Measurements from ENCODE around the gene P2RX7. TPM values are rescaled to one million over a fixed set of nuclear protein-coding genes. Genes with fewer than 3 reads are reported as not detected.
"Not testable (repeated sequence)": the region's sequence is repeated elsewhere in the genome, so short reads cannot be mapped to it uniquely, and the experiment has no call there.

The P2RX7 gene
- total RNA-seq, 2 experiments from 2014 or later: 3.6 to 4.7 TPM

- ATAC-seq: peak; percentile 73
- TF ChIP-seq, protein P1, sequence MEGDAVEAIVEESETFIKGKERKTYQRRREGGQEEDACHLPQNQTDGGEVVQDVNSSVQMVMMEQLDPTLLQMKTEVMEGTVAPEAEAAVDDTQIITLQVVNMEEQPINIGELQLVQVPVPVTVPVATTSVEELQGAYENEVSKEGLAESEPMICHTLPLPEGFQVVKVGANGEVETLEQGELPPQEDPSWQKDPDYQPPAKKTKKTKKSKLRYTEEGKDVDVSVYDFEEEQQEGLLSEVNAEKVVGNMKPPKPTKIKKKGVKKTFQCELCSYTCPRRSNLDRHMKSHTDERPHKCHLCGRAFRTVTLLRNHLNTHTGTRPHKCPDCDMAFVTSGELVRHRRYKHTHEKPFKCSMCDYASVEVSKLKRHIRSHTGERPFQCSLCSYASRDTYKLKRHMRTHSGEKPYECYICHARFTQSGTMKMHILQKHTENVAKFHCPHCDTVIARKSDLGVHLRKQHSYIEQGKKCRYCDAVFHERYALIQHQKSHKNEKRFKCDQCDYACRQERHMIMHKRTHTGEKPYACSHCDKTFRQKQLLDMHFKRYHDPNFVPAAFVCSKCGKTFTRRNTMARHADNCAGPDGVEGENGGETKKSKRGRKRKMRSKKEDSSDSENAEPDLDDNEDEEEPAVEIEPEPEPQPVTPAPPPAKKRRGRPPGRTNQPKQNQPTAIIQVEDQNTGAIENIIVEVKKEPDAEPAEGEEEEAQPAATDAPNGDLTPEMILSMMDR (IDR thresholded peaks at IDR 0.05): peak; percentile 40
- H3K27me3 Mint-ChIP-seq: no peaks in the 10 kb centered on the region
- H3K4me1 Mint-ChIP-seq (ENCODE audit: low read depth): peaks cover 36% of the 10 kb centered on the region
- H3K9me3 Mint-ChIP-seq: no peaks in the 10 kb centered on the region
- peaks cover 20% of the 10 kb centered on the region for H3K36me3 Mint-ChIP-seq (ENCODE audit: low read depth)
- peak overlapping the region; percentile 76 for H3K27ac Mint-ChIP-seq
- intact Hi-C loops (cut with micrococcal nuclease): no loop called here
- DNase-seq: peak; percentile 58
- POLR2A ChIA-PET: interaction anchor here (0.6 to 1.5 kb wide), 5 partner anchors 12 to 513 kb away, joined by 3 read pairs; partner anchors contain the start of gene UNC119B
- H3K4me3 Mint-ChIP-seq: no peak overlapping the region
- CTCF ChIA-PET: interaction anchor here (0.6 to 2.4 kb wide), 13 partner anchors 11 to 575 kb away, joined by 3 to 12 read pairs (median 3); no protein-coding TSS in a partner anchor
Observed at GRCh38 chr12:121223292-121224285, 90.9 kb downstream of the P2RX7 start.

DNA sequence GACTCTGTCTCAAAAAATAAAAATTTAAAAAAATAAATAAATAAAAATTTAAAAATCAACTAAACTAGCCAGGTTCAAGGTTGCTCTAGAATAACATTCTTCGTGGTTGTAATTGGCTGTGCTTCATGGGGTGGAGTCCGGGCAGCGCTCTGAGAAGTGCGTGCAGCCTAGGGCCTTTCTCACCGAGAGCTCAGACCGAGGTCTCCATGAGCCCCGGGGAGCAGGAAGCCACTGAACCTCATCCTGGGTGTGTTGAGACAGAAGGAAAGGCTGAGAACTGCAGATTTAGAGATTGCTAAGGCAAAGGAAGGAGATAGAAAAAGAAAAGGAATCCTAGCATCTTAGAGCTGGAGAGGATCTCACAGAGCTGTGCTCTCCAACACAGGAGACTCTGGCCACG lies 91.9 kb downstream of the P2RX7 start:
- H3K9me3 Mint-ChIP-seq: no peaks in the 10 kb centered on the region
- no peaks in the 10 kb centered on the region for H3K27me3 Mint-ChIP-seq
- no peak overlapping the region for H3K4me3 Mint-ChIP-seq
- ChIA-PET CTCF (interaction anchor here (0.9 to 2.4 kb wide), 9 partner anchors 9 to 132 kb away, joined by 3 to 12 read pairs (median 3); no protein-coding TSS in a partner anchor), POLR2A (interaction anchor here (0.6 to 1.5 kb wide), 5 partner anchors 10 to 514 kb away, joined by 3 to 5 read pairs (median 3); partner anchors contain the start of gene UNC119B)
- TF ChIP-seq, protein P1 (IDR thresholded peaks at IDR 0.05): no peak
- intact Hi-C loops (cut with micrococcal nuclease): no loop called here
- peak overlapping the region; percentile 88 for H3K27ac Mint-ChIP-seq
- peaks cover 37% of the 10 kb centered on the region for H3K4me1 Mint-ChIP-seq (ENCODE audit: low read depth)
- H3K36me3 Mint-ChIP-seq (ENCODE audit: low read depth): peaks cover 20% of the 10 kb centered on the region
- DNase-seq (peak; percentile 61), ATAC-seq (peak; percentile 76)

GRCh38 chr12:121226399-121226798 lies 93.7 kb downstream of the P2RX7 start:
- H3K36me3 Mint-ChIP-seq (ENCODE audit: low read depth): peaks cover 22% of the 10 kb centered on the region
- DNase-seq (no peak), ATAC-seq (no peak)
- intact Hi-C loops (cut with micrococcal nuclease): no loop called here
- ChIA-PET POLR2A (interaction anchor here (0.6 kb wide), 1 partner anchor 476 kb away, joined by 4 read pairs; no protein-coding TSS in a partner anchor), CTCF (interaction anchor here (1.2 kb wide), 1 partner anchor 9 kb away, joined by 3 read pairs; no protein-coding TSS in a partner anchor)
- no peak overlapping the region for H3K4me3 Mint-ChIP-seq
- TF ChIP-seq, protein P1 (IDR thresholded peaks at IDR 0.05): no peak
- no peak overlapping the region for H3K27ac Mint-ChIP-seq
- H3K27me3 Mint-ChIP-seq: no peaks in the 10 kb centered on the region
- H3K4me1 Mint-ChIP-seq (ENCODE audit: low read depth): peaks cover 47% of the 10 kb centered on the region
- H3K9me3 Mint-ChIP-seq: no peaks in the 10 kb centered on the region

- ChIA-PET CTCF (interaction anchor here (1.2 kb wide), 1 partner anchor 8 kb away, joined by 3 read pairs; no protein-coding TSS in a partner anchor), POLR2A (interaction anchor here (0.6 kb wide), 1 partner anchor 476 kb away, joined by 4 read pairs; no protein-coding TSS in a partner anchor)
- intact Hi-C loops (cut with micrococcal nuclease); ATAC-seq; H3K9me3 Mint-ChIP-seq; H3K27ac Mint-ChIP-seq; H3K4me3 Mint-ChIP-seq; DNase-seq; H3K27me3 Mint-ChIP-seq: not testable (repeated sequence)
- Mint-ChIP-seq H3K4me1 (ENCODE audit: low read depth) (peaks cover 47% of the 10 kb centered on the region), H3K36me3 (ENCODE audit: low read depth) (peaks cover 22% of the 10 kb centered on the region)
Observed at GRCh38 chr12:121226871-121227270, 94.2 kb downstream of the P2RX7 start.

DNA sequence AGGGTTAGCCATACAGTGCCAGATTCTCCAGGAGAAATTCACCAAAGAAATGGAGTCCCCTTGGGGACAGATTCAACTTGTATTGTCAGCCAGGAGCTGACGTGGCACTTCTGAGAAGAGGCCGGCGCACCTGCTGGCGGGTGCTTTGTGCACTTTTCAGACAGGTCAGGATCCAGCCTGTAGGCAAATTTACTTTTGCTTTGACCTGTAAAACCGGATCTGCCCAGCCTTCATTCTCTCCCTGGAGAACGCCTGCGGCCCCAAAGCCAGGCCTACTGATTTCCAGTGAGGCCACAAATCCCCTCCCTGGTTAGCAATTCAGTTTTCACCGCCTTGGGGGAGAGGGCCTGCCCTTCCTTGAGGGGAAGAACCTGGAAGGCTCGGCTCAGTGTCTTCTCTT lies 94.6 kb downstream of the P2RX7 start:
- Mint-ChIP-seq H3K9me3 (no peaks in the 10 kb centered on the region), H3K36me3 (ENCODE audit: low read depth) (peaks cover 22% of the 10 kb centered on the region), H3K4me1 (ENCODE audit: low read depth) (peaks cover 47% of the 10 kb centered on the region), H3K4me3 (no peak overlapping the region), H3K27ac (no peak overlapping the region), H3K27me3 (no peaks in the 10 kb centered on the region)
- ChIA-PET CTCF (interaction anchor here (1.2 kb wide), 1 partner anchor 8 kb away, joined by 3 read pairs; no protein-coding TSS in a partner anchor), POLR2A (no interaction called here)
- DNase-seq: no peak
- TF ChIP-seq, protein P1 (IDR thresholded peaks at IDR 0.05): no peak
- no peak for ATAC-seq
- intact Hi-C loops (cut with micrococcal nuclease): no loop called here
